ENCODE data around the gene HJURP.

DNA sequence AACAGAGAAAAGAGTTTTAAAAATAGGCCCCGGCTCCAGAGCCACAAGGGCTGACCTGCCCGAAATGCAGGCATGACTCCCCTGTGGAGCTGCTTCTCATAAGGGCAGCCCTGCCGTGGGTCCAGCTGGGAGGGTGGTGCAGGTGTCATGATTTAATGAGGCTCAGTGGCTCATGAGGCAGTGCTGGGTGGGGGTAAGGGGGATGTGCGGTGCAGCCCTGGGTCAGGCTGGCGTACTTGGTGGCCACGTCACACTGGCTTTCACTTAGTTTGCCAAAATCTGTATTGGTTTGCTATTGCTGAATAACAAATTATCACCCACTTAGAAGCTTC is 33.6 kb downstream of the HJURP start:
- TF ChIP-seq, protein P1, sequence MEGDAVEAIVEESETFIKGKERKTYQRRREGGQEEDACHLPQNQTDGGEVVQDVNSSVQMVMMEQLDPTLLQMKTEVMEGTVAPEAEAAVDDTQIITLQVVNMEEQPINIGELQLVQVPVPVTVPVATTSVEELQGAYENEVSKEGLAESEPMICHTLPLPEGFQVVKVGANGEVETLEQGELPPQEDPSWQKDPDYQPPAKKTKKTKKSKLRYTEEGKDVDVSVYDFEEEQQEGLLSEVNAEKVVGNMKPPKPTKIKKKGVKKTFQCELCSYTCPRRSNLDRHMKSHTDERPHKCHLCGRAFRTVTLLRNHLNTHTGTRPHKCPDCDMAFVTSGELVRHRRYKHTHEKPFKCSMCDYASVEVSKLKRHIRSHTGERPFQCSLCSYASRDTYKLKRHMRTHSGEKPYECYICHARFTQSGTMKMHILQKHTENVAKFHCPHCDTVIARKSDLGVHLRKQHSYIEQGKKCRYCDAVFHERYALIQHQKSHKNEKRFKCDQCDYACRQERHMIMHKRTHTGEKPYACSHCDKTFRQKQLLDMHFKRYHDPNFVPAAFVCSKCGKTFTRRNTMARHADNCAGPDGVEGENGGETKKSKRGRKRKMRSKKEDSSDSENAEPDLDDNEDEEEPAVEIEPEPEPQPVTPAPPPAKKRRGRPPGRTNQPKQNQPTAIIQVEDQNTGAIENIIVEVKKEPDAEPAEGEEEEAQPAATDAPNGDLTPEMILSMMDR (IDR thresholded peaks at IDR 0.05) = no peak
- no peak for TF ChIP-seq POLR2A (IDR thresholded peaks at IDR 0.05)
